Gastroesophageal sphincter (tissue), 4 donors: ENCODE measurements around the gene MYEF2. TPM values are rescaled to one million over a fixed set of nuclear protein-coding genes. Genes with fewer than 3 reads are reported as not detected.

Experiments
- ATAC-seq: fragments of 150-250 bp; one replicate; pipeline ENCODE4 v1.9.1; 2016; ENCODE audit warnings: mild to moderate bottlenecking, moderate library complexity
- H3K27ac ChIP-seq, 4 donors: fragments of 200-600 bp; sonication (generic) in 3 of 4; 1 replicate in 3 of 4; 2 replicates in 1 of 4; pipeline ENCODE4 v1.5.1; 2016 to 2019
- H3K27me3 ChIP-seq: fragments of 200-600 bp; sonication (generic); one replicate; pipeline ENCODE4 v1.5.1; 2019
- H3K36me3 ChIP-seq, 2 donors: fragments of 200-600 bp; sonication (generic); one replicate each; pipeline ENCODE4 v1.5.1; 2019; ENCODE audit warnings: control low read depth in 1 of 2
- H3K4me1 ChIP-seq, 3 donors: fragments of 200-600 bp; sonication (generic); 1 replicate in 2 of 3; 2 replicates in 1 of 3; pipeline ENCODE4 v1.5.1; 2016 to 2019; ENCODE audit warnings: control low read depth in 2 of 3
- H3K4me3 ChIP-seq, 2 donors: fragments of 200-600 bp; sonication (generic); one replicate each; pipeline ENCODE4 v1.5.1; 2019; ENCODE audit warnings: mild to moderate bottlenecking in 1 of 2, moderate library complexity in 1 of 2
- H3K9me3 ChIP-seq, 3 donors: fragments of 200-600 bp; sonication (generic); one replicate each; pipeline ENCODE4 v1.5.1; 2017 to 2019; ENCODE audit warnings: control low read depth in 2 of 3
- EP300 ChIP-seq: sonication (generic); formaldehyde crosslinking; IDR thresholded peaks from one replicate; pipeline ENCODE4 v1.6.1; 2017; ENCODE audit warnings: antibody characterized with exemption, mild to moderate bottlenecking
- POLR2A ChIP-seq, 2 donors: fragments of 450-650 bp; IDR thresholded peaks; one replicate each; pipeline ENCODE4 v1.6.1; 2017; ENCODE audit warnings: antibody characterized with exemption in 2 of 2, mild to moderate bottlenecking in 2 of 2, moderate library complexity in 1 of 2
- POLR2AphosphoS5 ChIP-seq: sonication (generic); formaldehyde crosslinking; IDR thresholded peaks from one replicate; pipeline ENCODE4 v1.6.1; 2017; ENCODE audit warnings: antibody characterized with exemption
- WGBS, 2 donors: methylation state at CpG; one replicate each; pipeline ENCODE4 v1.1.5; 2018; ENCODE audit warnings: low coverage in 1 of 2; 5-methylcytosine and 5-hydroxymethylcytosine counted together
- total RNA-seq, 4 donors: library from RNA; depleted of rRNA; stranded (reverse); fragments of >200 nt; gene quantifications; one replicate each; pipeline ENCODE4 v1.1.0, GENCODE V29; 2016
- TF ChIP-seq, protein P1 (sequence below), 4 experiments: fragments of 200-600 bp in 2 of 4; fragments of 450-650 bp in 2 of 4; sonication (generic) in 1 of 4; IDR thresholded peaks; one replicate each; pipeline ENCODE4 v1.5.1; 2017 to 2019; ENCODE audit warnings: antibody characterized with exemption in 4 of 4, mild to moderate bottlenecking in 2 of 4, moderate library complexity in 2 of 4

Gene MYEF2
- total RNA-seq, 4 donors from 2014 or later: 19.3 to 94.2 (median 40.1) TPM

DNA sequence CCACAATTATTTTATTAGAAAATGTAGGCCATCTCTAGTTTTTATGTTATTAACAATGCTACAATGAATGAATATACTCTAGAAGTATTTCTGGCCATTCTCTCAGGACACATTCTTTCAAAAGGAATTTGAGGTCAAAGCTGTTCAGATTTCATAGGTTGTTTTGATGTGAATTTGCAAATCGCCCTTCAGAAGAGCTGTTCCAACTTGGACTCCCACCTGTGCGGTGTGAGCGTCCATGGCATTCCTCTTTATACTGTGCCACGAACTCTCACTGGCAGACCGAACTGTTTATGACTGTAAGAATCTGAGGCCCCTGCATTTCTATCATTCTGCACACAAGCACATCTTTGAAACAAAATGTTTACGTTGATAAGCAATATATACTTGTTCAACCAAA lies 75.9 kb downstream of the MYEF2 start:
- no peak overlapping the region for H3K27ac ChIP-seq

DNA sequence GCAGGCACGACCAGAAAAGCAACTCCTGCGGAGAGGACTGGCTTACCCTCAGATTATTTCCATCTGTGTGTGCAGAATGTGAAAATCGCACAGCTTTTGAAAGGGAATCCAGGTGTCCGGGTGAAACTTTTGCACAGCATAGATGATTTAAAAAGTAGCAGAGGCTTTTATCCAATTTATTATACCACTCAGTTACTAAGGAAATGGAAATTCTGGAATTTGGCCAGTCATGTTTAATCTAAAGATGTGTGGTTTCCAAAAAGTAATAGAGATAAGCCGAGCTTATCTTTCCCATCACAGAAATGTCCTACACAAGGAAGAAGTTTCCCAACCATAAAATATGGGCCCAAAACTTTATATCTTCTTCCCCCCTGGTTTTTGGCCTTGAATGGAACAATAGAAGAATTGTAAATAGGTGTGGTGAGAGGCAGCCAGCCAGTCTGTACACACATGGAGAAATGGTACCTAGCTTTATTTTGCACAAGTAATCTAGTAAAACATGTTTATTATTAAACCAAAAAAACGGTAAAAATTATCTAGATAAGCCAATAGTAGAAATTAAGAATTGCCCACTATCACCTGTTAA lies 76.6 kb downstream of the MYEF2 start:
- Histone ChIP-seq H3K27ac (no peak overlapping the region), H3K4me1 (no peaks in the 10 kb centered on the region), H3K9me3 (no peaks in the 10 kb centered on the region), H3K36me3 (no peaks in the 10 kb centered on the region), H3K4me3 (no peak overlapping the region), H3K27me3 (no peaks in the 10 kb centered on the region)
- TF ChIP-seq, protein P1, sequence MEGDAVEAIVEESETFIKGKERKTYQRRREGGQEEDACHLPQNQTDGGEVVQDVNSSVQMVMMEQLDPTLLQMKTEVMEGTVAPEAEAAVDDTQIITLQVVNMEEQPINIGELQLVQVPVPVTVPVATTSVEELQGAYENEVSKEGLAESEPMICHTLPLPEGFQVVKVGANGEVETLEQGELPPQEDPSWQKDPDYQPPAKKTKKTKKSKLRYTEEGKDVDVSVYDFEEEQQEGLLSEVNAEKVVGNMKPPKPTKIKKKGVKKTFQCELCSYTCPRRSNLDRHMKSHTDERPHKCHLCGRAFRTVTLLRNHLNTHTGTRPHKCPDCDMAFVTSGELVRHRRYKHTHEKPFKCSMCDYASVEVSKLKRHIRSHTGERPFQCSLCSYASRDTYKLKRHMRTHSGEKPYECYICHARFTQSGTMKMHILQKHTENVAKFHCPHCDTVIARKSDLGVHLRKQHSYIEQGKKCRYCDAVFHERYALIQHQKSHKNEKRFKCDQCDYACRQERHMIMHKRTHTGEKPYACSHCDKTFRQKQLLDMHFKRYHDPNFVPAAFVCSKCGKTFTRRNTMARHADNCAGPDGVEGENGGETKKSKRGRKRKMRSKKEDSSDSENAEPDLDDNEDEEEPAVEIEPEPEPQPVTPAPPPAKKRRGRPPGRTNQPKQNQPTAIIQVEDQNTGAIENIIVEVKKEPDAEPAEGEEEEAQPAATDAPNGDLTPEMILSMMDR (IDR thresholded peaks at IDR 0.05): no peak
- TF ChIP-seq EP300 (no peak), POLR2AphosphoS5 (no peak)
- 58 to 68% methylated on average over 5 to 6 of the region's 6 CpGs for WGBS, 2 donors
- no peak for ATAC-seq

More for the DNA sequence above, 75.9 kb downstream of the MYEF2 start:
- TF ChIP-seq, protein P1 (IDR thresholded peaks at IDR 0.05): no peak
- TF ChIP-seq POLR2AphosphoS5 (no peak), EP300 (no peak), POLR2A (IDR thresholded peaks at IDR 0.05) (no peak)
- Histone ChIP-seq H3K4me1 (no peaks in the 10 kb centered on the region), H3K4me3 (no peak overlapping the region), H3K36me3 (no peaks in the 10 kb centered on the region), H3K27me3 (no peaks in the 10 kb centered on the region), H3K9me3 (no peaks in the 10 kb centered on the region)
- WGBS, 2 donors: 75 to 90% methylated on average over 2 to 6 of the region's 6 CpGs
- ATAC-seq: no peak

DNA sequence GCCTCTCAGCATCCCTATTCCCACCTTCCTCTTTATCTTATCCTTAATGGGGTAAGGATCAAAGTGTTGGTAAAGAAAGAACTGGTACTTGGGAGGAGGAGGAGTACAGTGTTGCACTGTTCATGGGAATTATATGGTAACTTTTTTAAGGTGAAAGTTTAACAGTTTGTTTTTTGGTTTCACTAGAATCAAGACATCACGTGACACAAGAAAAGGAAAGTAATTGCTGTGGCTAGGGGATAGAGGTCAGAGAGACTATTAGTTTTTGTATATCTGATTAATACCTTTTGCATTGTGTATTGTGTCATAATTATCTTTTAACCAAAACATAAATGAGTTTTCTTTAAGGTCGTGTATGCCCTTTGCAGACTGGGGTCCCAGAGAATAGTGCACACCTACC lies 80.8 kb downstream of the MYEF2 start:
- Histone ChIP-seq H3K4me3 (no peak overlapping the region), H3K36me3 (no peaks in the 10 kb centered on the region), H3K4me1 (no peaks in the 10 kb centered on the region), H3K27me3 (no peaks in the 10 kb centered on the region), H3K9me3 (no peaks in the 10 kb centered on the region), H3K27ac (no peak overlapping the region)
- TF ChIP-seq POLR2A (IDR thresholded peaks at IDR 0.05) (no peak), POLR2AphosphoS5 (no peak), EP300 (no peak)
- TF ChIP-seq, protein P1 (IDR thresholded peaks at IDR 0.05): no peak
- ATAC-seq: no peak
- 69 to 94% methylated on average over 2 of the region's 2 CpGs for WGBS, 2 donors

DNA sequence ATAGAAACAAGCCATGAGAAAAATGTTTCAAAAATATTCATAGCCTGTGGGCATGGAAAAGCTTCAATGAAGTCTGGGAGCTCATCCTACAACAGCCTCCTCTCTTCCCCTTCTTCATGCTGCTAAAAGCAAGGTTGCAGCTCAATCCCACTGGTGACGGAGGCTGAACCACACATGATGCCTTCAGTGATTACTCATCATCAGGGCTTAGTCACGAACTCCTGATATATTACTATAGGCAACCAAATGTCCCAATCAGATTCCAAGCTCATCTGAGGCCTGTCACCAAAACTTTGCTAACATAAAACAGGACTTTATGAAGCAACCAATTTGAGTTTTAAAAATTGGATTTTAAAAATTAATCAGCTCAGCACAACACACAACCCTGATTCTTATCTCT lies 81.3 kb downstream of the MYEF2 start:
- H3K27me3 ChIP-seq: no peaks in the 10 kb centered on the region
- H3K4me3 ChIP-seq: no peak overlapping the region
- no peaks in the 10 kb centered on the region for H3K36me3 ChIP-seq
- WGBS, 2 donors: 66 to 67% methylated on average over 1 to 2 of the region's 2 CpGs
- no peaks in the 10 kb centered on the region for H3K4me1 ChIP-seq
- no peaks in the 10 kb centered on the region for H3K9me3 ChIP-seq
- no peak overlapping the region for H3K27ac ChIP-seq
- no peak for TF ChIP-seq EP300
- TF ChIP-seq, protein P1 (IDR thresholded peaks at IDR 0.05): no peak
- no peak for TF ChIP-seq POLR2A (IDR thresholded peaks at IDR 0.05)
- no peak for TF ChIP-seq POLR2AphosphoS5
- no peak for ATAC-seq

DNA sequence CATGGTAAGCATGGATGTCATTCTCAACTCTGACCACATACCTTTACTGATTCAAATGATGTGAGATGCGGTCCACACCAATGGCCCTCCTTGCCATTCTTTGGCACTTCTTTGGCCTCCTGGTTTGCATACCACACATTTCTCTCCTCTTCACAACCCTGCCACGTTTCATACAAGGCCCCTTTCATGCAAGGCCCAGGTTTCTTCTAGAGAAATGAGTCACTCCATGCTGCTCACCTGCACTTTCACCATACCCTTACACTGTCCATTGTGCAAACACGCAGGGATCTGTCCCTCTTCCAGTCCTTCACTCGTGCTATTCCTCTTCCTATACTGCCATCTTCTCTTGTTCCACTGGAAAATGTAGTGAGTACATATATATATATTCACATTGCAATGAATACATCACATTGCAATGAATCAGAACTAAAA lies 81.7 kb downstream of the MYEF2 start:
- Histone ChIP-seq H3K27ac (no peak overlapping the region), H3K27me3 (no peaks in the 10 kb centered on the region), H3K36me3 (no peaks in the 10 kb centered on the region), H3K4me1 (no peaks in the 10 kb centered on the region), H3K4me3 (no peak overlapping the region), H3K9me3 (no peaks in the 10 kb centered on the region)
- 88 to 89% methylated on average over 4 of the region's 4 CpGs for WGBS, 2 donors
- ATAC-seq: no peak
- TF ChIP-seq POLR2AphosphoS5: no peak
- TF ChIP-seq, protein P1 (IDR thresholded peaks at IDR 0.05): no peak
- no peak for TF ChIP-seq POLR2A (IDR thresholded peaks at IDR 0.05)
- no peak for TF ChIP-seq EP300
